A673 (cell line): ENCODE measurements around the gene WDR26. TPM values are rescaled to one million over a fixed set of nuclear protein-coding genes. Genes with fewer than 3 reads are reported as not detected.

ENCODE experiments used
- BruUV-seq: library from RNA; stranded (reverse); fragments of 400-500 nt; replicated peaks from 2 replicates; lab custom pipeline; 2021; lab: Mats Ljungman, UMichigan
- CTCF ChIA-PET: fragments of 300-600 bp; sonication (Branson Sonifier 250); formaldehyde crosslinking; loops from one replicate; lab custom pipeline; 2022; ENCODE audit warnings: antibody characterized with exemption; lab: Charles Lee
- POLR2A ChIA-PET: fragments of 300-600 bp; sonication (Branson Sonifier 250); formaldehyde crosslinking; loops from one replicate; lab custom pipeline; 2022; ENCODE audit warnings: antibody characterized with exemption; ENCODE audit not compliant: low non-redundant PET; lab: Charles Lee
- DNase-seq: peaks from one replicate; pipeline ENCODE4 v3.0.0-alpha.2; 2015; ENCODE audit warnings: low spot score
- H3K27ac ChIP-seq: fragments of 200-600 bp; sonication (generic); 2 replicates; pipeline ENCODE4 v1.5.1; 2016; ENCODE audit warnings: mixed run types, low read depth, mild to moderate bottlenecking, mixed read lengths, antibody characterized with exemption, low read length; ENCODE audit not compliant: poor library complexity, severe bottlenecking
- H3K27me3 ChIP-seq: fragments of 200-600 bp; sonication (generic); replicated peaks from 2 replicates; pipeline ENCODE4 v1.6.1; 2017; ENCODE audit warnings: mixed run types, low read depth, mild to moderate bottlenecking, mixed read lengths, antibody characterized with exemption, low read length; ENCODE audit not compliant: insufficient read depth, poor library complexity
- H3K36me3 ChIP-seq: fragments of 200-600 bp; sonication (generic); 2 replicates; pipeline ENCODE4 v1.6.1; 2016; ENCODE audit warnings: mixed run types, mild to moderate bottlenecking, mixed read lengths, antibody characterized with exemption, low read length; ENCODE audit not compliant: insufficient read depth, poor library complexity, severe bottlenecking
- H3K4me1 ChIP-seq: fragments of 200-600 bp; sonication (generic); 2 replicates; pipeline ENCODE4 v1.6.1; 2017; ENCODE audit warnings: mixed run types, mild to moderate bottlenecking, mixed read lengths, antibody characterized with exemption, low read length; ENCODE audit not compliant: insufficient read depth, poor library complexity, severe bottlenecking
- H3K4me3 ChIP-seq: fragments of 200-600 bp; sonication (generic); 2 replicates; pipeline ENCODE4 v1.5.1; 2016; ENCODE audit warnings: low read depth, mixed run types, mild to moderate bottlenecking, mixed read lengths, low read length; ENCODE audit not compliant: poor library complexity, severe bottlenecking
- H3K9me3 ChIP-seq: fragments of 200-600 bp; sonication (generic); 2 replicates; pipeline ENCODE4 v1.6.1; 2016; ENCODE audit warnings: mixed run types, low read depth, mild to moderate bottlenecking, mixed read lengths, antibody characterized with exemption, low read length; ENCODE audit not compliant: poor library complexity, severe bottlenecking
- CTCF ChIP-seq: fragments of 300-800, 200-600 bp; sonication (generic); conservative IDR thresholded peaks from 2 replicates; pipeline ENCODE4 v1.5.1; 2017; ENCODE audit warnings: low read depth, mild to moderate bottlenecking, antibody characterized with exemption, low read length, moderate library complexity, mixed read lengths
- EZH2 ChIP-seq: fragments of 200-600 bp; sonication (generic); IDR thresholded peaks from 2 replicates; pipeline ENCODE4 v1.6.1; 2017; ENCODE audit warnings: borderline replicate concordance, low read depth, mild to moderate bottlenecking, mixed read lengths, antibody characterized with exemption, low read length; ENCODE audit not compliant: poor library complexity, severe bottlenecking
- intact Hi-C: fragments of 100-400 bp; cut with micrococcal nuclease; formaldehyde crosslinking; loops from one replicate; pipeline ENCODE4 v1.10.0; 2022; ENCODE audit not compliant: unreplicated experiment
- total RNA-seq: library from RNA; stranded (reverse); gene quantifications from 2 replicates; pipeline ENCODE4 v1.2.3, GENCODE V29; 2021

WDR26 gene
- total RNA-seq, 1 experiment from 2014 or later, result 73.5 TPM

GRCh38 chr1:224458296-224458695 is 23.7 kb upstream of the WDR26 start:
- no peak overlapping the region for H3K27ac ChIP-seq

GRCh38 chr1:224457782-224458144 is 23.2 kb upstream of the WDR26 start:
- no TSS peak for BruUV-seq
- POLR2A ChIA-PET, result no interaction called here
- CTCF ChIA-PET, result interaction anchor here (0.6 to 1.0 kb wide), 5 partner anchors 25 to 465 kb away, joined by 3 to 13 read pairs (median 7); no protein-coding TSS in a partner anchor
- Histone ChIP-seq H3K9me3 (no peaks in the 10 kb centered on the region), H3K27ac (no peak overlapping the region), H3K36me3 (no peaks in the 10 kb centered on the region), H3K4me3 (no peak overlapping the region), H3K27me3 (no peaks in the 10 kb centered on the region), H3K4me1 (peaks cover 8% of the 10 kb centered on the region)
- intact Hi-C loops, result loop anchor here (5.0 to 10.0 kb wide), 2 partner anchors 343 to 760 kb away; partner anchors contain the start of gene FBXO28
- TF ChIP-seq EZH2, result no peak
- TF ChIP-seq CTCF, result 0 out of 2 replicates have a peak, but pooled peaks have one; percentile 2
- DNase-seq, result no peak

More at GRCh38 chr1:224458296-224458695, 23.7 kb upstream of the WDR26 start:
- H3K4me3 ChIP-seq, result no peak overlapping the region
- ChIA-PET POLR2A (no interaction called here), CTCF (interaction anchor here (0.6 kb wide), 2 partner anchors 25 to 40 kb away, joined by 3 to 4 read pairs; no protein-coding TSS in a partner anchor)
- H3K36me3 ChIP-seq, result no peaks in the 10 kb centered on the region
- H3K27me3 ChIP-seq, result no peaks in the 10 kb centered on the region
- no peak for DNase-seq
- H3K4me1 ChIP-seq, result peaks cover 8% of the 10 kb centered on the region
- TF ChIP-seq EZH2 (no peak), CTCF (no peak)
- no peaks in the 10 kb centered on the region for H3K9me3 ChIP-seq
- BruUV-seq, result no TSS peak
- intact Hi-C loops, result loop anchor here (5.0 to 10.0 kb wide), 2 partner anchors 343 to 761 kb away; partner anchors contain the start of gene FBXO28

- Histone ChIP-seq H3K27me3 (no peaks in the 10 kb centered on the region), H3K4me3 (no peak overlapping the region), H3K36me3 (no peaks in the 10 kb centered on the region), H3K4me1 (peaks cover 8% of the 10 kb centered on the region), H3K27ac (peak overlapping the region; percentile 62), H3K9me3 (no peaks in the 10 kb centered on the region)
- ChIA-PET CTCF (no interaction called here), POLR2A (interaction anchor here (0.5 kb wide), 1 partner anchor 274 kb away, joined by 5 read pairs; no protein-coding TSS in a partner anchor)
- BruUV-seq, result no TSS peak
- TF ChIP-seq EZH2 (no peak), CTCF (no peak)
- no peak for DNase-seq
- intact Hi-C loops, result loop anchor here (5.0 to 10.0 kb wide), 2 partner anchors 342 to 759 kb away; partner anchors contain the start of gene FBXO28
Measured at GRCh38 chr1:224456637-224456953, 22.0 kb upstream of the WDR26 start.
